NCI-H2029 (cell line): Measurements from ENCODE around the gene TMIGD2.
"Not testable (repeated sequence)": the region's sequence is repeated elsewhere in the genome, so short reads cannot be mapped to it uniquely, and the experiment has no call there.

Experiments
- DNase-seq: peaks from one replicate; lab custom pipeline; 2025; lab: John Stamatoyannopoulos, UW

TMIGD2 gene

GRCh38 chr19:4295972-4296771 is 6.0 kb downstream of the TMIGD2 start:
- DNase-seq: peak; percentile 29

GRCh38 chr19:4294389-4294788 is 7.8 kb downstream of the TMIGD2 start:
- no peak for DNase-seq

- DNase-seq: no peak
Measured at GRCh38 chr19:4292515-4292914, 9.7 kb downstream of the TMIGD2 start.

- no peak for DNase-seq
Measured at GRCh38 chr19:4291184-4291732, 10.9 kb downstream of the TMIGD2 start.

- DNase-seq: no peak
Measured at GRCh38 chr19:4288091-4288777, 14.0 kb downstream of the TMIGD2 start.

GRCh38 chr19:4286141-4286540 is 16.0 kb downstream of the TMIGD2 start:
- not testable (repeated sequence) for DNase-seq

- no peak for DNase-seq
Measured at GRCh38 chr19:4284974-4285373, 17.2 kb downstream of the TMIGD2 start.

GRCh38 chr19:4284176-4284958 is 17.8 kb downstream of the TMIGD2 start:
- DNase-seq: no peak

GRCh38 chr19:4279530-4280422 is 22.4 kb downstream of the TMIGD2 start:
- no peak for DNase-seq

- no peak for DNase-seq
Measured at GRCh38 chr19:4279267-4279529, 23.0 kb downstream of the TMIGD2 start.

GRCh38 chr19:4278419-4279266 is 23.5 kb downstream of the TMIGD2 start, which contains the start of gene SHD:
Gene SHD (plus strand): TSS chr19:4279266. CDS start chr19:4280064, 798 bp downstream.
- no peak for DNase-seq

- no peak for DNase-seq
Measured at GRCh38 chr19:4278010-4278409, 24.2 kb downstream of the TMIGD2 start.

GRCh38 chr19:4277191-4277696 is 24.9 kb downstream of the TMIGD2 start:
- no peak for DNase-seq

GRCh38 chr19:4274321-4274686 is 27.9 kb downstream of the TMIGD2 start:
- not testable (repeated sequence) for DNase-seq

GRCh38 chr19:4272894-4273293 is 29.3 kb downstream of the TMIGD2 start:
- no peak for DNase-seq

- DNase-seq: no peak
Measured at GRCh38 chr19:4268816-4269430, 33.3 kb downstream of the TMIGD2 start.

- no peak for DNase-seq
Measured at GRCh38 chr19:4267901-4268815, 34.0 kb downstream of the TMIGD2 start.

- DNase-seq: no peak
Measured at GRCh38 chr19:4267101-4267900, 34.9 kb downstream of the TMIGD2 start.
